Measurements from ENCODE around the gene SCUBE3. TPM values are rescaled to one million over a fixed set of nuclear protein-coding genes. Genes with fewer than 3 reads are reported as not detected.

SCUBE3 gene
- total RNA-seq, result not detected in 2 replicates
- total RNA-seq (2013), result under 0.01 TPM
- not detected in 2 replicates for polyA plus RNA-seq
- polyA minus RNA-seq, result not detected in 2 replicates

GRCh38 chr6:35213824-35214756, at the start of gene SCUBE3:
Gene SCUBE3, plus strand, starts transcription at chr6:35213956. Its CDS starts 463 bp downstream, at chr6:35214419.
- CTCF ChIA-PET, result interaction anchor here (0.6 to 2.0 kb wide), 2 partner anchors 9 to 91 kb away, joined by 4 to 8 read pairs; no protein-coding TSS in a partner anchor
- no peak within 1 kb of the TSS for H3K27ac Mint-ChIP-seq
- peaks cover 63% of the 10 kb centered on the region for H3K27me3 Mint-ChIP-seq

More at GRCh38 chr6:35213824-35214756, at the start of gene SCUBE3:
- intact Hi-C loops (cut with micrococcal nuclease), result no loop called here
- H3K4me2 ChIP-seq (replicated peaks; ENCODE audit: low read depth, low read length, poor library complexity, severe bottlenecking), result peak within 1 kb of the TSS; percentile 88
- DNase-seq (peak; percentile 47), ATAC-seq (ENCODE audit: low read depth) (peak; percentile 24)
- H3K4me3 ChIP-seq (ENCODE audit: control extremely low read depth in 1 of 5, extremely low read depth in 1 of 5, insufficient read depth in 1 of 5, low read depth in 2 of 5, low read length in 4 of 5), result peak within 1 kb of the TSS in 4 of 5 experiments; percentile 31 to 62 (median 50)
- peaks cover 0 to 3% (median 0%) of the 10 kb centered on the region in 3 donors for H3K9me3 ChIP-seq (ENCODE audit: control extremely low read depth in 1 of 3, control insufficient read depth in 2 of 3, insufficient read depth in 1 of 3, low read length in 2 of 3)
- peak within 1 kb of the TSS; percentile 65 for H2AFZ ChIP-seq (ENCODE audit: insufficient read depth, low read depth, low read length, poor library complexity, severe bottlenecking)
- H3K4me3 Mint-ChIP-seq, result peak within 1 kb of the TSS; percentile 80
- no peaks in the 10 kb centered on the region for H3K9me3 Mint-ChIP-seq (ENCODE audit: insufficient read depth)
- no peak within 1 kb of the TSS for H3K27ac ChIP-seq (ENCODE audit: low read length in 2 of 2)
- POLR2A ChIA-PET, result no interaction called here
- no peaks in the 10 kb centered on the region for H3K36me3 ChIP-seq (replicated peaks in 1 of 2; ENCODE audit: control extremely low read depth in 1 of 2, control insufficient read depth in 1 of 2, extremely low read depth in 1 of 2, insufficient read depth in 2 of 2, low read length in 1 of 2)
- no peaks in the 10 kb centered on the region for H4K20me1 ChIP-seq (ENCODE audit: control insufficient read depth, insufficient read depth, low read length, poor library complexity, severe bottlenecking)
- H3K4me1 Mint-ChIP-seq, result peaks cover 8% of the 10 kb centered on the region
- 1% methylated on average over 74 of the region's 89 CpGs for WGBS (ENCODE audit: insufficient coverage)
- no peaks in the 10 kb centered on the region for H3K79me2 ChIP-seq (ENCODE audit: control insufficient read depth, insufficient read depth, low read length)
- peaks cover 10 to 15% of the 10 kb centered on the region in 2 donors for H3K4me1 ChIP-seq (ENCODE audit: control insufficient read depth in 2 of 2, insufficient read depth in 2 of 2, low read length in 2 of 2)
- peaks cover 0 to 65% (median 28%) of the 10 kb centered on the region in 4 experiments for H3K27me3 ChIP-seq (replicated peaks in 1 of 4; ENCODE audit: control extremely low read depth in 1 of 4, control insufficient read depth in 3 of 4, insufficient read depth in 4 of 4, low read length in 3 of 4)
- no peak for TF ChIP-seq EZH2 (IDR thresholded peaks at IDR 0.05; ENCODE audit: borderline replicate concordance, insufficient read depth, low read depth, low read length, poor library complexity, severe bottlenecking)
- no peak for TF ChIP-seq CTCF (IDR thresholded peaks at IDR 0.05)
- H3K9ac ChIP-seq (ENCODE audit: low read length), result peak within 1 kb of the TSS; percentile 64

All from B cell (primary cell).